Gastroesophageal sphincter (tissue), 4 donors: ENCODE results near the gene C12orf57. TPM values are rescaled to one million over a fixed set of nuclear protein-coding genes. Genes with fewer than 3 reads are reported as not detected.

Experiments used
- ATAC-seq: fragments of 150-250 bp; one replicate; pipeline ENCODE4 v1.9.1; 2016; ENCODE audit warnings: mild to moderate bottlenecking, moderate library complexity
- H3K27ac ChIP-seq, 4 donors: fragments of 200-600 bp; sonication (generic) in 3 of 4; 1 replicate in 3 of 4; 2 replicates in 1 of 4; pipeline ENCODE4 v1.5.1; 2016 to 2019
- H3K27me3 ChIP-seq: fragments of 200-600 bp; sonication (generic); one replicate; pipeline ENCODE4 v1.5.1; 2019
- H3K36me3 ChIP-seq, 2 donors: fragments of 200-600 bp; sonication (generic); one replicate each; pipeline ENCODE4 v1.5.1; 2019; ENCODE audit warnings: control low read depth in 1 of 2
- H3K4me1 ChIP-seq, 3 donors: fragments of 200-600 bp; sonication (generic); 1 replicate in 2 of 3; 2 replicates in 1 of 3; pipeline ENCODE4 v1.5.1; 2016 to 2019; ENCODE audit warnings: control low read depth in 2 of 3
- H3K4me3 ChIP-seq, 2 donors: fragments of 200-600 bp; sonication (generic); one replicate each; pipeline ENCODE4 v1.5.1; 2019; ENCODE audit warnings: mild to moderate bottlenecking in 1 of 2, moderate library complexity in 1 of 2
- H3K9me3 ChIP-seq, 3 donors: fragments of 200-600 bp; sonication (generic); one replicate each; pipeline ENCODE4 v1.5.1; 2017 to 2019; ENCODE audit warnings: control low read depth in 2 of 3
- CTCF ChIP-seq, 4 experiments: fragments of 200-600 bp in 2 of 4; fragments of 450-650 bp in 2 of 4; sonication (generic) in 1 of 4; IDR thresholded peaks; one replicate each; pipeline ENCODE4 v1.5.1; 2017 to 2019; ENCODE audit warnings: antibody characterized with exemption in 4 of 4, mild to moderate bottlenecking in 2 of 4, moderate library complexity in 2 of 4
- EP300 ChIP-seq: sonication (generic); formaldehyde crosslinking; IDR thresholded peaks from one replicate; pipeline ENCODE4 v1.6.1; 2017; ENCODE audit warnings: antibody characterized with exemption, mild to moderate bottlenecking
- POLR2A ChIP-seq, 2 donors: fragments of 450-650 bp; IDR thresholded peaks; one replicate each; pipeline ENCODE4 v1.6.1; 2017; ENCODE audit warnings: antibody characterized with exemption in 2 of 2, mild to moderate bottlenecking in 2 of 2, moderate library complexity in 1 of 2
- POLR2AphosphoS5 ChIP-seq: sonication (generic); formaldehyde crosslinking; IDR thresholded peaks from one replicate; pipeline ENCODE4 v1.6.1; 2017; ENCODE audit warnings: antibody characterized with exemption
- WGBS, 2 donors: methylation state at CpG; one replicate each; pipeline ENCODE4 v1.1.5; 2018; ENCODE audit warnings: low coverage in 1 of 2; 5-methylcytosine and 5-hydroxymethylcytosine counted together
- total RNA-seq, 4 donors: library from RNA; depleted of rRNA; stranded (reverse); fragments of >200 nt; gene quantifications; one replicate each; pipeline ENCODE4 v1.1.0, GENCODE V29; 2016

Gene C12orf57
- total RNA-seq, 4 donors from 2014 or later: 172 to 521 (median 367) TPM

- Histone ChIP-seq H3K27me3 (no peaks in the 10 kb centered on the region), H3K4me3 (peak overlapping the region in 1 of 2 donors; percentile 26), H3K4me1 (peaks cover 0 to 63% (median 9%) of the 10 kb centered on the region in 3 donors), H3K36me3 (peaks cover 0 to 18% of the 10 kb centered on the region in 2 donors), H3K9me3 (no peaks in the 10 kb centered on the region), H3K27ac (peak overlapping the region in 3 of 4 donors; percentile 63 to 82 (median 81))
- no peak for ATAC-seq
- WGBS, 2 donors: 48% methylated on average over 8 of the region's 24 CpGs; no CpG with 5 or more reads in 1 of the 2 donors
- TF ChIP-seq EP300: no peak
- TF ChIP-seq POLR2A (IDR thresholded peaks at IDR 0.05): peak in 1 of 2 donors; percentile 11
- TF ChIP-seq CTCF (IDR thresholded peaks at IDR 0.05): no peak
These were observed 17.5 kb downstream of the C12orf57 start for GRCh38 chr12:6961278-6961694.

- 0 to 31% methylated on average over 2 to 7 of the region's 16 CpGs for WGBS, 2 donors
- Histone ChIP-seq H3K4me1 (peaks cover 0 to 63% (median 9%) of the 10 kb centered on the region in 3 donors), H3K27ac (peak overlapping the region in 3 of 4 donors; percentile 63 to 82 (median 81)), H3K4me3 (peak overlapping the region in 1 of 2 donors; percentile 26), H3K36me3 (peaks cover 0 to 23% of the 10 kb centered on the region in 2 donors), H3K9me3 (no peaks in the 10 kb centered on the region), H3K27me3 (no peaks in the 10 kb centered on the region)
- ATAC-seq: peak; percentile 58
- no peak for TF ChIP-seq EP300
- TF ChIP-seq CTCF (IDR thresholded peaks at IDR 0.05): peak in 3 of 4 experiments; percentile 29 to 45 (median 40)
- no peak for TF ChIP-seq POLR2A (IDR thresholded peaks at IDR 0.05)
- no peak for TF ChIP-seq POLR2AphosphoS5
These were observed 18.0 kb downstream of the C12orf57 start for GRCh38 chr12:6961695-6962284.

- no peak for ATAC-seq
- Histone ChIP-seq H3K4me1 (peaks cover 0 to 63% (median 9%) of the 10 kb centered on the region in 3 donors), H3K9me3 (no peaks in the 10 kb centered on the region), H3K36me3 (peaks cover 0 to 30% of the 10 kb centered on the region in 2 donors), H3K27me3 (no peaks in the 10 kb centered on the region), H3K4me3 (peak overlapping the region in 1 of 2 donors; percentile 26), H3K27ac (peak overlapping the region in 3 of 4 donors; percentile 9 to 82 (median 81))
- WGBS, 2 donors: 21 to 40% methylated on average over 5 to 6 of the region's 25 CpGs
- TF ChIP-seq EP300: no peak
- no peak for TF ChIP-seq POLR2A (IDR thresholded peaks at IDR 0.05)
- TF ChIP-seq CTCF (IDR thresholded peaks at IDR 0.05): no peak
- no peak for TF ChIP-seq POLR2AphosphoS5
These were observed 18.6 kb downstream of the C12orf57 start for GRCh38 chr12:6962285-6963015.

DNA sequence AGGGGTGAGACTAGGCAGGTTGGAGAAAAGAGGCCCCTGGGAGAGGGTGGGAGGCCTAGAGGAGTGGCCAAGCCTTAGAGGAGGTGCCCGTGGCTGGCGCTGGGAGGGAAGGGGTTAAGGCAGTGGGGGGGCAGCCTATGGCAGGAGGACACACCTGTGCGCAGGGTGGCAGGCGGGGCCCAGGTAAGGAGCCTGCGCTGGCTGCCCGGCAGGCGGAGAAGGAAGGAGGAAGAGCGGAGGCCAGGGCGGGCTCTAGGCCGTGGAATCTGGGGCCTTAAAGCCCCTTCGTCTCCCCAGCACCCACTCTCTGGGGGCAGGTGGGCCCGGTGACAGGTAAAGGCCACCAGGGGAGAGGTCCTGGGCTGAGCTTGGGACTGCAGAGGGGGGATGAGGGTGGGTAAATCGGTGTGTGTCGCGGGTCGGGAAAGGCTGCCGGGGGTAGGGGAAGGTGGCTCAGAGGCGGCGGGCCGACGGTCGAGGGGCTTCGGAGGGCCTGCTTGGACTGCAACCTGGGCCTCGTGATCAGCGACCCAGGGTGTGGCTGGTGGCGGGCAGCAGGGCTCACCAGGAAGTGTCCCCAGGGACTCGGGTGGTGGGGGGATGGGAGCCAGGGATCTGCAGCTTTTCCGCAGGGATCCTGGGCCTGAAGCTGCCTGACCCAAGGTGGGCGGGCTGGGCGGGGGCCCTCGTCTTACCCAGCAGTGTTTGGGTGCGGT, 19.4 kb downstream of the C12orf57 start:
- no peaks in the 10 kb centered on the region for H3K9me3 ChIP-seq
- no peak for TF ChIP-seq POLR2AphosphoS5
- no peak for TF ChIP-seq EP300
- no peak for TF ChIP-seq CTCF (IDR thresholded peaks at IDR 0.05)
- no peak for TF ChIP-seq POLR2A (IDR thresholded peaks at IDR 0.05)
- no peak overlapping the region for H3K4me3 ChIP-seq
- peaks cover 0 to 69% (median 9%) of the 10 kb centered on the region in 3 donors for H3K4me1 ChIP-seq
- H3K36me3 ChIP-seq: peaks cover 0 to 37% of the 10 kb centered on the region in 2 donors
- peak overlapping the region in 3 of 4 donors; percentile 9 to 82 (median 81) for H3K27ac ChIP-seq
- 77 to 80% methylated on average over 2 to 22 of the region's 32 CpGs for WGBS, 2 donors
- H3K27me3 ChIP-seq: no peaks in the 10 kb centered on the region
- ATAC-seq: no peak
